GM04504 (cell line): ENCODE data around the gene ACOT7.
A peak's percentile ranks its signal among the peaks of the same experiment; 100 is the strongest.
"Not testable (repeated sequence)": the region's sequence is repeated elsewhere in the genome, so short reads cannot be mapped to it uniquely, and the experiment has no call there.

Source experiments
- DNase-seq: peaks from one replicate; pipeline ENCODE4 v3.0.0-alpha.2; 2012; ENCODE audit warnings: low read depth

Gene ACOT7

GRCh38 chr1:6396998-6397397, 3.4 kb upstream of the ACOT7 start:
- DNase-seq, result no peak

GRCh38 chr1:6395781-6396244, 2.2 kb upstream of the ACOT7 start:
- not testable (repeated sequence) for DNase-seq

- DNase-seq, result not testable (repeated sequence)
Observed at GRCh38 chr1:6395130-6395529, 1.6 kb upstream of the ACOT7 start.

- DNase-seq, result no peak
Observed at GRCh38 chr1:6392809-6393399, 663 bp downstream of the ACOT7 start.

GRCh38 chr1:6391951-6392808, 1.4 kb downstream of the ACOT7 start:
- no peak for DNase-seq

GRCh38 chr1:6389971-6390370, 3.6 kb downstream of the ACOT7 start:
- no peak for DNase-seq

GRCh38 chr1:6386371-6386949, 7.1 kb downstream of the ACOT7 start:
- DNase-seq, result no peak

GRCh38 chr1:6385488-6386191, 7.9 kb downstream of the ACOT7 start:
- DNase-seq, result peak; percentile 20

GRCh38 chr1:6384962-6385361, 8.6 kb downstream of the ACOT7 start:
- DNase-seq, result no peak

GRCh38 chr1:6384135-6384534, 9.4 kb downstream of the ACOT7 start:
- DNase-seq, result no peak

- no peak for DNase-seq
Observed at GRCh38 chr1:6380037-6380436, 13.5 kb downstream of the ACOT7 start.

- DNase-seq, result no peak
Observed at GRCh38 chr1:6378096-6378746, 15.3 kb downstream of the ACOT7 start.

- no peak for DNase-seq
Observed at GRCh38 chr1:6373961-6374720, 19.4 kb downstream of the ACOT7 start.

- DNase-seq, result not testable (repeated sequence)
Observed at GRCh38 chr1:6372236-6372635, 21.3 kb downstream of the ACOT7 start.

- DNase-seq, result no peak
Observed at GRCh38 chr1:6370006-6370405, 23.6 kb downstream of the ACOT7 start.

GRCh38 chr1:6367381-6368012, 26.1 kb downstream of the ACOT7 start:
- DNase-seq, result no peak

GRCh38 chr1:6365047-6365446, 28.5 kb downstream of the ACOT7 start:
- DNase-seq, result no peak

- DNase-seq, result not testable (repeated sequence)
Observed at GRCh38 chr1:6363085-6363884, 30.3 kb downstream of the ACOT7 start.

GRCh38 chr1:6361124-6361775, 32.3 kb downstream of the ACOT7 start:
- no peak for DNase-seq
